ENCODE measurements around the gene LIAS. TPM values are rescaled to one million over a fixed set of nuclear protein-coding genes. Genes with fewer than 3 reads are reported as not detected.

The LIAS gene
- total and polyA plus RNA-seq, 2 of the 13 experiments (the other 11 are each of a cell fraction or from before 2014, with no cell fraction given), result 16.0 to 16.6 TPM

- peak overlapping the region; percentile 23 for H3K27ac ChIP-seq (ENCODE audit: extremely low read length, insufficient read depth, low read length)
- H3K4me1 ChIP-seq (ENCODE audit: insufficient read depth, low read length), result peaks cover 24% of the 10 kb centered on the region
- H3K79me2 ChIP-seq (ENCODE audit: insufficient read depth, low read length), result peaks cover 35% of the 10 kb centered on the region
- TSS peak; percentile 33 for BruUV-seq (replicated peaks)
- no peak overlapping the region for H3K9ac ChIP-seq (ENCODE audit: insufficient read depth, low read depth, low read length)
- POLR2A ChIA-PET, result interaction anchor here (2.4 kb wide), 1 partner anchor 17 kb away, joined by 11 read pairs; the partner anchor contains the start of gene UGDH
- H3K4me3 ChIP-seq (replicated peaks in 1 of 3; ENCODE audit: insufficient read depth in 1 of 3, low read depth in 2 of 3, low read length in 3 of 3), result no peak overlapping the region
- H3K36me3 ChIP-seq (replicated peaks in 1 of 2; ENCODE audit: control insufficient read depth in 1 of 2, insufficient read depth in 2 of 2, low read length in 2 of 2), result peaks cover 38 to 86% of the 10 kb centered on the region in 2 experiments
- CTCF ChIA-PET (ENCODE audit: low intra/inter-chr PET ratio, low total read pairs), result no interaction called here
- FAIRE-seq (no peak), ATAC-seq (no peak), DNase-seq (ENCODE audit: low spot score) (no peak)
- H4K20me1 ChIP-seq (ENCODE audit: insufficient read depth, low read length), result peaks cover 8% of the 10 kb centered on the region
- WGBS (ENCODE audit: low lambda C conversion rate), result 97% methylated on average over 5 of the region's 5 CpGs
- no peak overlapping the region for H2AFZ ChIP-seq (ENCODE audit: low read length)
- intact Hi-C loops (cut with micrococcal nuclease; ENCODE audit: unreplicated experiment), result no loop called here
- H3K4me2 ChIP-seq (ENCODE audit: low read depth, low read length), result no peak overlapping the region
- in situ Hi-C loops (cut with HindIII; ENCODE audit: extremely low pct_ligation_motif_present, low pct_unique_long_range_greater_than_20kb), result no loop called here
- H3K27me3 ChIP-seq (ENCODE audit: control insufficient read depth in 1 of 2, insufficient read depth in 2 of 2, low read length in 2 of 2), result no peaks in the 10 kb centered on the region
- TF ChIP-seq ZBTB49 (CRISPR knock-in tag; IDR thresholded peaks at IDR 0.05; ENCODE audit: borderline replicate concordance) (no peak), ZNF552 (CRISPR knock-in tag; IDR thresholded peaks at IDR 0.05; ENCODE audit: borderline replicate concordance) (no peak), CAMTA2 (CRISPR knock-in tag; IDR thresholded peaks at IDR 0.05; ENCODE audit: borderline replicate concordance) (no peak), ZNF792 (CRISPR knock-in tag; IDR thresholded peaks at IDR 0.05) (no peak), CCAR2 (optimal IDR thresholded peaks at IDR 0.05; ENCODE audit: low read depth, low read length) (no peak), BCL3 (CRISPR knock-in tag; IDR thresholded peaks at IDR 0.05) (no peak), ZNF292 (CRISPR knock-in tag; IDR thresholded peaks at IDR 0.05; ENCODE audit: borderline replicate concordance, low read depth) (no peak), GABPA (IDR thresholded peaks at IDR 0.05; ENCODE audit: low read depth, low read length) (no peak), GABPA (CRISPR knock-in tag; IDR thresholded peaks at IDR 0.05; ENCODE audit: low read depth) (no peak), ZNF816 (CRISPR knock-in tag; IDR thresholded peaks at IDR 0.05; ENCODE audit: borderline replicate concordance) (no peak), NR1H2 (CRISPR knock-in tag; IDR thresholded peaks at IDR 0.05; ENCODE audit: borderline replicate concordance, low read depth) (no peak), POLR2G (IDR thresholded peaks at IDR 0.05; ENCODE audit: low read depth, low read length) (0 out of 2 replicates have a peak, but pooled peaks have one; percentile 34), RBFOX2 (IDR thresholded peaks at IDR 0.05; ENCODE audit: low read depth, low read length) (peak; percentile 61; the same call in 1 of the 2 replicates), RBM22 (optimal IDR thresholded peaks at IDR 0.05; ENCODE audit: low read length) (peak; percentile 98), ELF3 (CRISPR knock-in tag; IDR thresholded peaks at IDR 0.05) (no peak), ZSCAN20 (CRISPR knock-in tag; IDR thresholded peaks at IDR 0.05; ENCODE audit: borderline replicate concordance) (no peak)
- H3K9me3 ChIP-seq (ENCODE audit: low read length), result no peaks in the 10 kb centered on the region
These were observed 51.6 kb downstream of the LIAS start for GRCh38 chr4:39510348-39510929.

All from HepG2 (cell line).